ENCODE measurements around the gene TEK.

GRCh38 chr9:27142299-27142930 lies 33.4 kb downstream of the TEK start:
- TF ChIP-seq CTCF (IDR thresholded peaks at IDR 0.05; ENCODE audit: insufficient read depth, low read depth, low read length) (no peak), EZH2 (IDR thresholded peaks at IDR 0.05; ENCODE audit: insufficient read depth, low read length) (no peak)
